ENCODE results near the gene ARHGDIA. TPM values are rescaled to one million over a fixed set of nuclear protein-coding genes. Genes with fewer than 3 reads are reported as not detected.
A peak's percentile ranks its signal among the peaks of the same experiment; 100 is the strongest.

Gene ARHGDIA
- total RNA-seq, 2 experiments from 2014 or later = 693 to 725 TPM

- DNase-seq = no peak
- H3K27me3 Mint-ChIP-seq = no peaks in the 10 kb centered on the region
- peaks cover 49% of the 10 kb centered on the region for H3K36me3 Mint-ChIP-seq
These were observed 18.0 kb upstream of the ARHGDIA start for GRCh38 chr17:81888988-81889595.

DNA sequence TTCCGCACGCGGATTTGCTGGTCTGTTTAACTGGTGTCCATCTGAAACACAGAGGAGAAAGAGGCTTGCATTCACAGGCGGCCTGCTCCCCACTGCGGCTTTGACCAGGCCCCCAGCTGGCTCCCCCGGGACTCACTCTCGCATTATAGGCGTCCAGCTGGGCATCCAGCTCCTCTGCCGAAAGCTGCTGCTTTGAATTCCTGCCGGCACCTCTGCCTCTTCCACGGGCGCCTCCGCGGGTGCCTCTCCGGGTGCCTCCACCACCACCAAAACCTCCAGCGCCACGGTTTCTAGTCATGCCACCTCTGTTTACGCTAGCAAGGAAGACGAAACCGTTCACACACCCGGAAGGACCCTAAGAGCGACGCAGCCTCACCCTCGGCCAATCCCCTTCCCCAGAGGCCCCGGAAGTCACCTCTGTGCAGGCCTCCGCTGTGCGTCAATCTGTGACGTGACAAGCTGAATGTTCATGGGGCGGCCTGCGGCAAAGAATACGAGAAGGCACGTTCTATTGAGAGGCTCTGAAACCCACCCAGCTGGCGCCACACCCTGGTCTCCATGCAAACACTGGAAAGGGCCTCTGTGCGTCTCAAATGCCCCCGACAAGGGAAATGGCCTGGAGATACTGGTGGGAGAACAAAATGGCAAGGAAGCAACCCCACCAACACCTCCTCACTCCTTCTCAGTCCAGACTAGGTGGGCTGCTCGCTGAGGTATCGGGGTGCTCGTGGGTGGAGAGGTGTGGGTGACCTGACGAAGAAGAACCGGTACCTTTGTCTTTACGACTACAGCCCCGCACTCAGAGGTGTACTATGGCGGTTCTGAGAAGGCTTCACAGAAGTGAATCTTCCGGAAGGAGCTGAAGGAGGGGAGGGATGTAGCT lies 17.2 kb upstream of the ARHGDIA start:
- peak overlapping the region; percentile 34 for H3K27ac Mint-ChIP-seq
- no peaks in the 10 kb centered on the region for H3K9me3 Mint-ChIP-seq (ENCODE audit: low read depth)
- CTCF ChIA-PET = no interaction called here
- H3K36me3 Mint-ChIP-seq = peaks cover 50% of the 10 kb centered on the region
- no peaks in the 10 kb centered on the region for H3K27me3 Mint-ChIP-seq
- no peak overlapping the region for H3K4me3 Mint-ChIP-seq
- ATAC-seq (no peak), DNase-seq (no peak)
- peaks cover 36% of the 10 kb centered on the region for H3K4me1 Mint-ChIP-seq

More at GRCh38 chr17:81888988-81889595, 18.0 kb upstream of the ARHGDIA start:
- Mint-ChIP-seq H3K4me3 (peak overlapping the region; percentile 86), H3K27ac (peak overlapping the region; percentile 63), H3K9me3 (ENCODE audit: low read depth) (no peaks in the 10 kb centered on the region), H3K4me1 (peaks cover 38% of the 10 kb centered on the region)
- no peak for ATAC-seq
- CTCF ChIA-PET = interaction anchor here (0.8 kb wide), 1 partner anchor 17 kb away, joined by 3 read pairs; no protein-coding TSS in a partner anchor

GRCh38 chr17:81885869-81886548 lies 14.9 kb upstream of the ARHGDIA start:
- Mint-ChIP-seq H3K4me3 (no peak overlapping the region), H3K27me3 (no peaks in the 10 kb centered on the region), H3K9me3 (ENCODE audit: low read depth) (no peaks in the 10 kb centered on the region), H3K36me3 (peaks cover 57% of the 10 kb centered on the region), H3K4me1 (peaks cover 29% of the 10 kb centered on the region), H3K27ac (no peak overlapping the region)
- ATAC-seq = no peak
- DNase-seq = no peak
- CTCF ChIA-PET = no interaction called here

GRCh38 chr17:81885454-81885853 lies 14.3 kb upstream of the ARHGDIA start:
- CTCF ChIA-PET = interaction anchor here (1.5 kb wide), 1 partner anchor 136 kb away, joined by 3 read pairs; no protein-coding TSS in a partner anchor
- Mint-ChIP-seq H3K4me3 (no peak overlapping the region), H3K36me3 (peaks cover 54% of the 10 kb centered on the region), H3K9me3 (ENCODE audit: low read depth) (no peaks in the 10 kb centered on the region), H3K27ac (peak overlapping the region; percentile 50), H3K27me3 (no peaks in the 10 kb centered on the region), H3K4me1 (peaks cover 27% of the 10 kb centered on the region)
- ATAC-seq (peak; percentile 13), DNase-seq (no peak)

- Mint-ChIP-seq H3K4me1 (peaks cover 22% of the 10 kb centered on the region), H3K9me3 (ENCODE audit: low read depth) (no peaks in the 10 kb centered on the region), H3K27me3 (no peaks in the 10 kb centered on the region), H3K4me3 (no peak overlapping the region), H3K27ac (no peak overlapping the region), H3K36me3 (peaks cover 49% of the 10 kb centered on the region)
- no peak for DNase-seq
- no peak for ATAC-seq
- CTCF ChIA-PET = interaction anchor here (1.5 kb wide), 1 partner anchor 136 kb away, joined by 3 read pairs; no protein-coding TSS in a partner anchor
These were observed 13.8 kb upstream of the ARHGDIA start for GRCh38 chr17:81884968-81885367.

- H3K9me3 Mint-ChIP-seq (ENCODE audit: low read depth) = no peaks in the 10 kb centered on the region
- ATAC-seq = peak; percentile 25
- peaks cover 51% of the 10 kb centered on the region for H3K36me3 Mint-ChIP-seq
- H3K4me3 Mint-ChIP-seq = no peak overlapping the region
- CTCF ChIA-PET = interaction anchor here (1.5 kb wide), 1 partner anchor 137 kb away, joined by 3 read pairs; no protein-coding TSS in a partner anchor
- H3K27me3 Mint-ChIP-seq = no peaks in the 10 kb centered on the region
- no peak overlapping the region for H3K27ac Mint-ChIP-seq
- no peak for DNase-seq
- peaks cover 18% of the 10 kb centered on the region for H3K4me1 Mint-ChIP-seq
These were observed 13.4 kb upstream of the ARHGDIA start for GRCh38 chr17:81884520-81884919.

DNA sequence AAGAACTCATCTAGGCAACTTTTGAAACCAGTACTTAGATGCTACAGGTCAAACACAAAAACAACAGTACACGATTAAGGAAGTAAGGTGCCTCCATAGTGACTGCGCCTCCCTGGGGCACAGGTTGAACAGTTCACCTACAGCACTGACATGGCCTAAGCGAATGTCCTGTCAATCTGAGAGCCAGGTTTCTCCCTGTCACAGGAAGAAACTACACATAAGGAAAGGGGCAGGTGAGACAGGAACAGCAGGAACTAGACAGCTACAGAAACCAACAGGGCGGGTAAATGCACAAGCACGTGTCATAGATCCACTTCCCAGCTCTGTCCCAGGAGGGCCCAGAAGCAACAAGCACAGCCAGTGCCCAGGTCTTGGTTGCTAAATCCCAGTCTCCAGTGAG lies 8.0 kb upstream of the ARHGDIA start:
- Mint-ChIP-seq H3K4me1 (peaks cover 2% of the 10 kb centered on the region), H3K9me3 (ENCODE audit: low read depth) (no peaks in the 10 kb centered on the region), H3K27ac (no peak overlapping the region), H3K4me3 (no peak overlapping the region), H3K27me3 (no peaks in the 10 kb centered on the region), H3K36me3 (peaks cover 35% of the 10 kb centered on the region)
- ATAC-seq = no peak
- DNase-seq = no peak
- CTCF ChIA-PET = interaction anchor here (0.6 to 1.5 kb wide), 3 partner anchors 9 to 276 kb away, joined by 3 to 7 read pairs (median 3); no protein-coding TSS in a partner anchor

DNA sequence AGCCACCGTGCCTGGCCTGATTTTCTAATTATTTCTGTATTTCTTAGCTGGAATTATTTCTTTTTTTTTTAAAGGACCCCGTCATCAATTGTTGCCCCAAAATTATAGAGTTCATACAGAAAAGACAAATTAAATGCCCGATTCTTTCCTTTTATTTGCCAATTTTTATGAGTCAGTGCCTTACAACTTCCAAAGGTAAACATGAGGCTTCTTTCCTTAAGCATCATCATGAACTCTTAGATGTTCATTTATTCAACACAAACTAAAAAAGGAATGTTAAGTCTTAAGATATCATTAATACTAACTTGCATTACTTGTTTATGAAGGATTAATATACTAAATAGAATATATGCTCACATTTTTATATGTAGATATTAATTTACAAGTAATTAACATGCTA lies 7.2 kb upstream of the ARHGDIA start:
- CTCF ChIA-PET = no interaction called here
- no peak for DNase-seq
- Mint-ChIP-seq H3K27ac (no peak overlapping the region), H3K9me3 (ENCODE audit: low read depth) (no peaks in the 10 kb centered on the region), H3K36me3 (peaks cover 33% of the 10 kb centered on the region), H3K4me1 (peaks cover 5% of the 10 kb centered on the region), H3K4me3 (no peak overlapping the region), H3K27me3 (no peaks in the 10 kb centered on the region)
- ATAC-seq = no peak

GRCh38 chr17:81877569-81877968 lies 6.4 kb upstream of the ARHGDIA start:
- Mint-ChIP-seq H3K27me3 (no peaks in the 10 kb centered on the region), H3K27ac (no peak overlapping the region), H3K4me3 (no peak overlapping the region)

GRCh38 chr17:81871387-81872230 lies 472 bp upstream of the ARHGDIA start:
- H3K27ac Mint-ChIP-seq = peak overlapping the region; percentile 93

More at GRCh38 chr17:81877569-81877968, 6.4 kb upstream of the ARHGDIA start:
- CTCF ChIA-PET = no interaction called here
- peaks cover 11% of the 10 kb centered on the region for H3K4me1 Mint-ChIP-seq
- H3K36me3 Mint-ChIP-seq = peaks cover 31% of the 10 kb centered on the region
- ATAC-seq (no peak), DNase-seq (no peak)
- no peaks in the 10 kb centered on the region for H3K9me3 Mint-ChIP-seq (ENCODE audit: low read depth)

DNA sequence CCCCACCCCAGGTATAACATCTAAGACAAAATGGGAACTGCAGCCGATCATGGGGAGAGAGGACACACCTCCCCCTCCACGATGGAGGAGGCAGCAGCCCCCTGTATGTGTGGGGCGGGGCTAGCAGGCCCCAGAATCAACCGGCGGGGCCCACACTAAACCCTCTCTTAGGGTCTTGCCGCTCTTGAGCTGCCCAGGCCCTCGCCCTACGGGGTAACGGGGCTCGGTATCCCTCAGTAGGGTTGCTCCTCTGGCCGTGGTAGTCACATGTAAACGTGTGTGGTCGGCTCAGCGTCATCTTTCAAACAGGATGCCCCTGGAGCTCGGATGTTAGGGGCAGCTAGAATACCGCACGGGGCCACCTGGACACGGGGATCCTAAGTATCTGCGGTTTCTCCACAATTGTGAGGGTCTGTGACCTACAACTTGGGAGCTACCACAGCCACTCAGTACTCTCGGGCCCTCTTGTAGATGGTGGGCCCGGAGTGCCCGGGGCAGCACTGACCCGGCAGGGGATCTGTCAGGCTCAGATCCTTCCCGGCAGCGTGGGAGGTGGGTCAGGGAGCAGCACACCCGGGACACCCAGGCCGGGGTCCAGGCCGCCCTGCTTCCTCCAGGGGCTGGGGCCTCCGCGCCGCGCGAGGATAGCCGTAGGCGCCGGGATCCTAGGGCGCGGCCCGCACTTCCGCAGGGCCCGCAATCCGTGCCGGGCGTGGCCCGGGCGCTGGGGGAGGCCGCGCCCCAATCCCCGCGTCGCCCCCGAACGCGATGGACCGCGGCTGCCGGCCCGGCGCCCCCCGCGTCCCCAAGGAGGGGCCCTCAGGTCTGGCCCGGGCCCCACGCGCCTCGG lies 781 bp downstream of the ARHGDIA start:
- Mint-ChIP-seq H3K4me1 (peaks cover 42% of the 10 kb centered on the region), H3K27ac (peak overlapping the region; percentile 91), H3K9me3 (ENCODE audit: low read depth) (no peaks in the 10 kb centered on the region), H3K4me3 (peak overlapping the region; percentile 85), H3K36me3 (peaks cover 22% of the 10 kb centered on the region), H3K27me3 (no peaks in the 10 kb centered on the region)
- CTCF ChIA-PET = interaction anchor here (0.7 to 3.4 kb wide), 11 partner anchors 9 to 152 kb away, joined by 3 to 16 read pairs (median 6); partner anchors contain the start of genes ALYREF, ANAPC11, CENPX and LRRC45
- DNase-seq = peak; percentile 85
- ATAC-seq = peak; percentile 48

More at GRCh38 chr17:81871387-81872230, 472 bp upstream of the ARHGDIA start:
- H3K4me1 Mint-ChIP-seq = peaks cover 37% of the 10 kb centered on the region
- no peaks in the 10 kb centered on the region for H3K9me3 Mint-ChIP-seq (ENCODE audit: low read depth)
- CTCF ChIA-PET = interaction anchor here (1.2 to 3.4 kb wide), 8 partner anchors 9 to 166 kb away, joined by 3 to 16 read pairs (median 4); partner anchors contain the start of genes ALYREF, ANAPC11, CENPX and DCXR
- no peaks in the 10 kb centered on the region for H3K27me3 Mint-ChIP-seq
- peak; percentile 96 for DNase-seq
- H3K4me3 Mint-ChIP-seq = peak overlapping the region; percentile 82
- peak; percentile 17 for ATAC-seq
- H3K36me3 Mint-ChIP-seq = peaks cover 22% of the 10 kb centered on the region
